Hematopoietic multipotent progenitor cell treated with erythropoietin and hydrocortisone succinate and interleukin-3 and kit ligand, for 6 days (in vitro differentiated cells): ENCODE measurements around the gene ZNF598.

Experiments
- DNase-seq: peaks from one replicate; pipeline ENCODE4 v3.0.0-alpha.2; 2015

Gene ZNF598

DNA sequence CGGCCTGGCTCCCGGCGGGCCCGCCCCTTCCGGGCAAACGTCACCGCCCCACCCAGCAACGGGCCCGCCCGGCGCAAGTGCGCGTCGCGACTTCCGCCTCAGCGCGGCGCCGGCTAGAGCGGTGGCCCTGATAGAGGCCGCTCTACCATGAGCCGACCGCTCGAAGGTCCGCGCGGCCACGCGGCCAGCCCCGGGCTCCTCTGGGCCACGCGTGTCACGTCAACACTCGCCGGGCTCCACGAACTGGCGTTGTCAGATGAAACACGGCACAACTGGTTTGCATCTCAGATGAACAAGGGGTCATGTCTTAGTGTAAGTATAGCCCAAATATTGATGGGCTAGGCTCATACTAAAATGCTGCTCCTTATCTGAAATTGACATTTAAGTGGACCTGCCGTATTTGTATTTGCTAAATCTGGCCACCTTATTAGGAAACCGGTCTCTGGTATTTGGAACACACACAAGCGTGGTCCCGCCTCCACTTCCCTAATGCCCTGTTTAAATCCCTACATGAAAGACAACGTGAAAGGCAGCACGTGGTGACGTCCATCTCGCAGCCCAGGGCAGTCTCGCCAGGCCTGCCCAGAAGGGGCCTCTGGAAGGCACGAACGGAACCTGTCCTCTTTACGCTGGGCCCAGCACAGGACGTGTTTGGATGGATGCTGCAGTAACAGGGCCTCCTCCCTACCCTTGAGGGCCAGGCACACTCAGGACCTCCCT is at the start of gene ZNF598:
Gene ZNF598 (minus strand): TSS at position 31 of the 720 bp plus-strand sequence.
- DNase-seq: peak; percentile 90

DNA sequence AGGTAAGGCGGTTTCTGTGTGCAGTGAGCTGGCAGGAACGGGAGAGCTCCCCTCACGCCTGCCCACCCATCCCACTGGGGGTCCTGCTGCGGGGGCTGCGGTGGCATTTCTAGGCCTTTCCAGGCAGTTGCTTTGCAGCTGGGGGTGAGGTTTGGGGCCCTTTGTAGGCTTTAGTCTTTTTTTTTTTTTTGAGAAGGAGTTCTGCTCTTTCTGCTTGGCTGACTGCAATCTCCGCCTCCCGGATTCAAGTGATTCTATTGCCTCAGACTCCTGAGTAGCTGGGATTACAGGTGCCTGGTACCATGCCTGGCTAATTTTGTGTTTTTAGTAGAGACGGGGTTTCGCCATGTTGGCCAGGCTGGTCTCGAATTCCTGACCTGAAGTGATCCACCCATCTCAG is 49.3 kb upstream of the ZNF598 start:
- no peak for DNase-seq

DNA sequence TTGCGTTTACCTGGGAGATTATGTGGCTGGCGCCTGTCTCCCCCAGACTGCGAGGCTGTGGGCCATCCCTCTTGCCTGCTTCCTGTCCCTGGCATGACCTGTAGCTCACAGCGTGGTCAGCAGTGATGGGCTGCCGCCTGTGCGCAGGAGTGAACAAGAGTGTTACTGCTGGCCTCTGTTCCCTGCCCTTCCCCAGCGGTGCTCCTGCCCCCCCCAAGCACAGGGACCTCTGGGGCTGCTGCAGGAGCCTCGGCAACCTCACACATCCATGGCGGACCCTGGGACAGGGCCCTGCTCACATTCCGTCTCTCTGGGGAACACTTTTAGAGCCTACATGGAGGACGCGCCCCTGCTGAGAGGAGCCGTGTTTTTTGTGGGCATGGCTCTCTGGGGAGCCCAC is 48.8 kb upstream of the ZNF598 start:
- no peak for DNase-seq

DNA sequence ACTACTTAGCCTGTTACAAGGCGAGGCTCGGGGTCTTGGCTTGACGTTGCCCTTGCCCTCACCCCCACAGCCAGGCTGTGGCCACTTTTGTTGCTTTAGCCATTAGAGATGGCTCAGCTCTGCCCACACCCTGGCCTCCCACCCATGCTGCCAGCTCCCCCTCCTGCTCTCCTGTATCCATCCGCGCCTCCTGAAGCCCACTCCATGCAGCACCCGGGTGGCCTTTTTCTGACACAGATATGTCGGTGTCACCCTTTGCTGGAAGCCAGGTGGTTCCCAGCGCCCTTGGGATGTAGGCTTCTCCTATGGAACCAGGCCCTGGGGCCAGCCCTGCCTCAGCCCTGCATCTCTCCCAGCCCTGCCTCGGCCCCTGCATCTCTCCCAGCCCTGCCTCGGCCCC is 47.8 kb upstream of the ZNF598 start:
- DNase-seq: no peak

DNA sequence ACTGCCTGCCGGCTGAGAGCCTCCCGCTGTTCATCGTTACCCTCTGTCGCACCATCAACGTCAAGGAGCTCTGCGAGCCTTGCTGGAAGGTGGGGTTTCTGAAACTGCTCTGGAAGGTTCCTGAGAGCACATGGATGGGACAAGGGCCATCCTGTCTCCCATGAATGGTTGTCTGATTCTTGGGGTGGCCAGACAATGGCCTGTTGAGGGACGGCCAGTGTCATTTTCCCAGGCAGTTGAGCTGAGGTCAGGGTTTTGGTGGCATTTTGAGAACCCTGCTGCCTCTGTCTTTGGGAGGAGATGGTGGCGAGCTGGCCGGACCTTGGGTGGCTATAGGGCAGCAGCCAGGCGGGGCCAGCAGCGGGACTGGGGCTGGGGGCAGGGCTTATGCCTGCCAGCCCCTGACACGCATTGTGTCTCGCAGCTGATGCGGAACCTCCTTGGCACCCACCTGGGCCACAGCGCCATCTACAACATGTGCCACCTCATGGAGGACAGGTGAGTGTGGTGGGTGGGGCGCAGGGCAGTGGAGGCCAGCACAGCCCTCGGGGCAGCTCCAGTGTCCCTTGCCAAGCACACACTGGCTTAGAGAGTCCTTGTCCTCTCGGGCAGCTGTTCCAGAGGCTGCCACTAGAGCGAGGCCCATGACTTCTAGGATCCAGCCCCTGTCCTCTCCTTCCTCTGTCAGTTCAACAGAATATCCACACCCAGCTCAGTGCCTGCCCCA is 47.2 kb upstream of the ZNF598 start:
- DNase-seq: peak; percentile 41

DNA sequence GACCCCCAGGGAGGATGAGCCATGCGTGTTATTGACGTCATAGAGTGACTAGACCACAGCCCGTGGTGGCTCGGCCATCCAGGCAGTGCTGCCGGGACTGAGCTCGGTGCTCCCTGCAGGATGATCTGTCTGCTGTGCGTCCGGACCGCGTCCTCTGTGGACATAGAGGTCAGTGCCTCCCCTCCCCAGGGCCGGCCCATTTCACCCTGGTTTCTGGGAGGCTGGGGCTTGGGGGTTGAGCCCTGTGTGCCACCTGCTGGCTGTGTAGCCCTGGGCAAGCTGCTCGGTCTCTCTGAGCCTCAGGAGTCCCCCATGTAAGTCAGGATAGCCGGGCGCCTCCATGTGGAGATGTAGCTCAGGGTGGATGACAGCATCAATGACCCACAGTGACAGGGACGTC is 46.5 kb upstream of the ZNF598 start:
- DNase-seq: peak; percentile 14

DNA sequence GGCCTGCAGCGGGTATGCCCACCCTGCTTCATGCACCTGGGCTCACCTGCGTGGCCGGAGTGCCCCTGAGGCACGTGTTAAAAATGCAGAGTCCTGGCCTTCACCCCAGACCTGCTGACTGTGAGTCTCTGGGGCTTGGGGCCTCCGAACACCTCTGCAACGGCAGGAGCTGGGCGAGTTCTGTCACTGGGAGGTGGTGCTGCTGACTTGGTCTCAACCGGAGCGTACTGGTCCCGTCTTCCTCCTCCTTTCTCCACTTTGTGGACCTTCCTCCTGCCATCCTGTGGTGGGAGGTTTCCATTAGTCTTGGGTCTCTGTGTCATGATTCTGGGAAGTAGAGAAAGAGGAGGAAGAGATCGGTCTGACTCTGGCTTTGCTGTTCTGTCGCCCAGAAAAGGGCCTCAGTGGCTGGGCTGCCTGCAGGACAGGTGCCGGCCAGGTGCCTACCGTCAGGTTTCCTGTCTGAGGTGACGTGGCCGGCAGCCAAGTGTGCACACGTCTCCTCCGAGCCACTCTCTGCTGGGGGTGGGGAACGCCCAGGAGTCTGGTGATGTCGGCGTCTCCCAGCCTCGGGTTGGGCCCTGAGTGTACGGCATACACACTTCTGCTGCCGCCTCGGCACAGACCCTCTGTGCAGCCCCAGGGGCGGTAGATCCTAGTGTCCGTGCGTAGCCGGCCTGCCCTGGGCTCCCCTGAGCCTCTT is 45.1 kb upstream of the ZNF598 start:
- no peak for DNase-seq

DNA sequence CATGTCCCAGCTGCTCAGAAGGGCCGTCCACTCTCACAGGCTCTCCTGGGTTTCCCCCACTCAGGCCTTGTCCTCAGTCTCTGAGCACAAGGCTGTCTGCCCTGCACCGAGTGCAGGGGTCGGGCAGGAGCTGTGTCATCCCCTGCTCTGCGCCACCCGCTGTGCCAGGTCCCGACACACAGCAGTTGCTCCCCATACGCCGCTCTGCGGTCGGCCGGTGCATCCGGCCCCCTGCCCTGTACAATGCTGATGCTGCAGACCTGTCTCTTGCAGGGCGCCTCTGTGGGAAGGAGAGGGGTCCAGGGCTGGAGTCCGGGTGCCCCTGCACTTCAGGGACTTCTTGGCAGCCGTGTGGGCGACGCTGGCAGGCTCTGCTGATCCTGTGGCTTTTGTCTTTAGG is 44.3 kb upstream of the ZNF598 start:
- no peak for DNase-seq

DNA sequence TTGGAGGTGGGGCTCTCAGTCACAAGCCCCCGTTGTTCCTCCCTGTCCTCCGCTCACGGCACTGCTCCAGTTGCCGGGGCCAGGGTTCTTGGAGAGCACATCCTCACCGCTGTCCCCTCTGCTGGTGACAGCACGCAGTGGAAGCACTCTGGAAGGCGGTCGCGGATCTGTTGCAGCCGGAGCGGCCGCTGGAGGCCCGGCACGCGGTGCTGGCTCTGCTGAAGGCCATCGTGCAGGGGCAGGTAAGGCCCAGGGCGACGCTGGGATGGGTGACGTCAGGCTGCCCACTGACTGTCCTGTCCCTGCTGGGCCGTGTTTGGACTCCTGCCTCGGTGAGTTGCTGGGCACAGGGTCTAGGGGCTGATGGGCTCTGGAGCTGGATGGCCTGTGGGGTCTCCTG is 43.6 kb upstream of the ZNF598 start:
- no peak for DNase-seq

DNA sequence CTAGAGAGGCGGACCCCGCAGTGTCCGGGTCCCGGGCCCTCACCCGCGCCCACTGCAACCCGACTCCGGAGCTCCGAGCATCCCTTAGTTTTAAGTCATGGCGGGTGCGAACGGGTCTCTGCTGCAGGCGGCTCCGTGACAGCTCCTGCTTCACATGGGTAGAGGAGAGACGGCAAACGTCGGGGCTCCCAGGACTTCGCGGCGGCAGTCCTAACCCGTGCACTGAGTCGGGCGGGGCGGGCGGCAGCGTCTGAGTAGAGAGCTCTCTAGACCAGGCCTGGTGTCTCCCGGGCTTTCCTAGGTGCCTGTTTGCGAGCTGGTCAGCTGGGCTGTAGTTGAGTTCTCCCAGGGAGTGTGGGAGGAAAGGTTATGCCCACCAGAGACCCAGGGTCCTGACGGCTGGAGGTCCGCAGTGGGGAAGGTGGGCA is 38.5 kb upstream of the ZNF598 start:
- DNase-seq: peak; percentile 36

DNA sequence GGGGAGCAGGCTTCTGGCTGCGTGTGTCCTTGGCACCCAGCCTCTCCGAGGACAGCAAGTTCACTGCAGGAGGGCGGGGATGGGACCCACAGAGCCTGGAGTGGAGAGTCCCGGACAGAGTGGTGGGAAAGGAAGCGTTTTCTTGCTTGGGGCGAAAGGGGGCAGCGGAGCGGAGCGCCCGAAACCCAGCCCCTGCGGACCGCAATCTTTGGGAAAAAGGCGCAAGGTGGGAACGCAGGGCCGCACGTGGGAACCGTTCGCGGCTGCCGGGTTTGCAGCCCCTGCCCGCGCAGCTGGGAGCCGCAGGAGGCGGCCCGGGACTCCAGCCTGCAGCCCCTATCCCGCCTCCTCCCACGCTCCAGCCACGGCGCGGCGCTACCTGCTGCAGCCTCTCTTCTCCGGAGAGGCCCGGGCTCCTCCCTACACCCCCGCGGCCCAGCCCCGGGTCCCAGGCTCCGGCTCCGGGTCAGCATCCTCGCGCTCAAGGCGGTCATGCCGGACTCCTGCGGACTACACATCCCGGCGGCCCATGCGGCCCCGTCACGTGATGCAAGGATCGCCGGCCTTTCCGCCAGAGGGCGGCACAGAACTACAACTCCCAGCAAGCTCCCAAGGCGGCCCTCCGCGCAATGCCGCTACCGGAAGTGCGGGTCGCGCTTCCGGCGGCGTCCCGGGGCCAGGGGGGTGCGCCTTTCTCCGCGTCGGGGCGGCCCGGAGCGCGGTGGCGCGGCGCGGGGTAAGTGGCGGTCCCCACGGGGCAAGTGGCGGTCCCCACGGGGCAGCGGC is 37.9 kb upstream of the ZNF598 start, which contains the start of the genes NTHL1 and TSC2:
Gene NTHL1 (minus strand): TSS at position 505 of the 786 bp plus-strand sequence. CDS start 11 bp downstream, at position 494.
Gene TSC2 (plus strand): TSS at position 656 of the 786 bp plus-strand sequence. CDS start 631 bp downstream, outside the sequence.
- peak; percentile 98 for DNase-seq

DNA sequence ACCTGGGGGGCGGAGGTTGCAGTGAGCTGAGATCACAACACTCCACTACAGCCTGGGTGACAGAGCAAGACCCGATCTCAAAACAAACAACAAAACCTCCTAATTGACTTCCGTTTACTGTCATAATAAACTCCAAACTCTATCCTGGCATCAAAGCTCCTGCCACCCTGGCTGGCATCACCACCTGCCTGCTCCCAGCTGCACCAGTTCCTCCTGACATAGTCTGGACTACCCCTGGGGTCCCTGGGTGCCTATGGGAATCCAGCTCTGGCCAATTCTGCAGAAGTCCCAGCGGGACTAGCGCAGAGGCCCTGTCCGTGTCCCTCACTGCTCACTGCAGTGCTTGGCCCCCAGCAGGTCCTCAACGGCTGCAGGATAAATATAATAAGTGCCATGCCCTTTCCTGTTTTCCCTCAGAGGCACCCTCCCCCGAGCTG is 37.3 kb upstream of the ZNF598 start:
- DNase-seq: no peak

DNA sequence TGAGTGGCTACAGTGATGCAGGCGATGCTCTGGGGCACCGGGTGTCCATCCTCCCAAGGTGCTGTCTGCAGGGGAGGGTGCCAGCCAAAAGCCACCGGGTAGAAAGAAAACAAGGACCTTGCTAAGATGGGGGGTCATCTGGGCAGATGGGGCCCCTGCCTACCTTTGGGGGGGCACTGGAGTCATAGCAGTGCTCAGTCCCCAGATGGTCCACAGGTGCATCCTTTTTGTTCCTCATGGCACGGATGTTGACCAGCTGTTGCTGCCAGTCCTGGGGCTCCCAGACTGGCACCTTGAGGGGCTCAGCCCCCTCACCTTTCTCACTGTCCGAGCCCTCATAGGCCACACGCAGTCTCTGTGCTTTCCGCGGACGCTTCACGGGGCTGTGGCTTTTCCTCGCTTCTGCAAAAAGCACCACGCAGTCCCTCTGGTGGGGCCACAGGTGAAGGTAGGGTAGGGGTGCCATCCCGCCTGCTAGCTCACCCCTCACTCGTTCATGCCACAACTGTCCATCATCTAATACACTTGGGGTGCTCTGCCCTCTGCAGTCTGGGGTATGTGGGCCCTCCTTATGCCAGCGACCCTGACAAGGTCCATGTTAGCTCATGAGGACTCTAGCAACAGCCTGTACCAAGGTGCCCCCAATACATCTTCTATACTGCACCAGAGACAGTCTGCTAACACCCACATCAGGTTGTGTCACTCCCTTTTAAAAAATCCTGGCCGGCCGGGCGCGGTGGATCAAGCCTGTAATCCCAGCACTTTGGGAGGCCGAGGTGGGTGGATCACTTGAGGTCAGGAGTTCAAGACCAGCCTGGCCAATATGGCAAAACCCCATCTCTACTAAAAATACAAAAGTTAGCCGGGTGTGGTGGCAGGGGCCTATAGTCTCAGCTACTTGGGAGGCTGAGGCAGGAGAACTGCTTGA is 36.6 kb upstream of the ZNF598 start:
- no peak for DNase-seq

DNA sequence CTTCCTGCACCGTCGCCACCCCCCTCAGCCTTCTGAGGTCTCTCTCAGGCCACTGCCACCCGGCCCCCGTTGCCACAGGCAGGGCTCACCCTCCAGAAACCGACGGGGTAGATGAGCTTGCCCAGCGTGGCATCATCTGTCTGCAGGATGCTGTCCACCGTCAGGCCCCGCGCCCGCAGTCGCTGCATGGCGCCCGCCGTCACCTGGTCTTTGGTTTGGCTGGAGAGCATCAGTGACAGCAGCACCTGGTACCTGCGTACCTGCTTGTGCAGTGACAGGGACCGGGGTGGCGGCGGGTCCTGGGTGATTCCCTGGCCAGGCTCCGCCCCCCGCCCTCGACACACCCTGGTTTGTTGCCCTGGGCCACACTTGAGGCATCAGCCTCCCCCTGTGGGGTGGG is 34.9 kb upstream of the ZNF598 start:
- no peak for DNase-seq

DNA sequence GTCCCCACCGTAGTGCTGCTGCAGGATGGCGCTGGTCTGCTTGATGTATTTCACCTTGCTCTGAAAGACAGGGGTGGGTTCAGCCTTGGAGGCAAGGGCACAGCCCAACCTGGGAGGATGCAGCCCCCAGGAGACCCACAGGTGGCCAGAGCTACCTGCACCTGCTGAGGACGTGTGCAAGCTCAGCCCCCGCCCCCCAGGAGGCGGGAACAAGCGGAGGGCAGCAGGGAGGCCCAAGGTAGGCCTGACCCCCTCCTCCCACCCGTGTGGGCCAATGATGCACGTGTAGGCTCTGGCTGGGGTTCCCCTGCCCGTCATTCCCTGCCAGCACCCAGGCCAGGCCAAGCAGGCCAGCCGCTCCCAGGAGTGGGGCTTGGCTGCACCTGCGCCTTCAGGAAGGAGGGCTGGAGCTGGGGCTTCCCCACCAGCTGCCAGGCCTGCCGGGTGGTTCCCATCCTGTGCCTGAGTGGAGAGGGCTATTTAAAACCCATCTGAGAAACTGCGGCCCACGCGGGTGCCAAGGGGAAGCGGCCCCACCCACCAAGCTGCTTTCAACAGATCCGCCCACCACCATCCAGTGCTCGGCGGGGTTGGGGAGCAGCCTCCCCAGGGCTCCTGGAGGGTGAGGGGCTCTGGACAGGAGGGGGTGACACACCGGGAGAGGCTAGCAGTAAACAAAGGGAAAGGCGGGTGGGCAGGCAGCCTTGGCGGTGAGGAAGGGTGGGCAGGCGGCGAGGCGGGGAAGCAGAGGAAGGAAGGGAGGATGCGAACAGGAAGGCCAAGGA is 34.2 kb upstream of the ZNF598 start:
- no peak for DNase-seq

DNA sequence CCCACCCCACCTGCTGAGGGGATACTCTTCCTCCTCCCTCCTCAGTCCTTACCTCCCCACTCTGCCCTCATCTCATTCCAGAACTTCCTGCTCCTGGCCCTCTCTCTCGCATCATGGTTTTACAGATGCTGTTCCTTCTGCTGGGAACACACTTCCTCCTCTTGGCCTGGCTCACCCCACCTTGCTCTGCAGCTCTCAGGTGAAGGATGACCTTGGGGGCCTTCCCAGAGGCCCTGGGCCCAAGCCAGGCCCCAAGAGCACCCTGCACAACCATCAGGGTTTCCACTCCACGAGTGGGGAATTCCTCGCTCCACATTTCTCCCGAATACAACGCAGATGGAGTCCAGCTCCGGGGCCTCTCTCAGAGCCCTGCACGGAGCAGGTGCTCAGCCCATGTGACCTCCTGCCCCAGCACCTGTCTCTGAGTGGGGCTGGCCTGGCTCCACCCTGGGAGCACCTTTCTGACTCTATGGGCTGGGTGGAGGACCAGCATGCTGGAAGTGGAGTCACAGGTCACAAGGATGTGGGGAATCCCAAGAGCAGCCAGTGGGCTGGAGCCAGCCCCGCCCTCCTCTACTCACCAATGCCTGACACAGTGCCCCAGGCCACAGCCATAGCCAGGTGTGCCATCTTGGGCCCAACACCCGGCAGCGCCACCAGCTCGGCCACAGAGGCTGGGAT is 33.5 kb upstream of the ZNF598 start:
- no peak for DNase-seq

DNA sequence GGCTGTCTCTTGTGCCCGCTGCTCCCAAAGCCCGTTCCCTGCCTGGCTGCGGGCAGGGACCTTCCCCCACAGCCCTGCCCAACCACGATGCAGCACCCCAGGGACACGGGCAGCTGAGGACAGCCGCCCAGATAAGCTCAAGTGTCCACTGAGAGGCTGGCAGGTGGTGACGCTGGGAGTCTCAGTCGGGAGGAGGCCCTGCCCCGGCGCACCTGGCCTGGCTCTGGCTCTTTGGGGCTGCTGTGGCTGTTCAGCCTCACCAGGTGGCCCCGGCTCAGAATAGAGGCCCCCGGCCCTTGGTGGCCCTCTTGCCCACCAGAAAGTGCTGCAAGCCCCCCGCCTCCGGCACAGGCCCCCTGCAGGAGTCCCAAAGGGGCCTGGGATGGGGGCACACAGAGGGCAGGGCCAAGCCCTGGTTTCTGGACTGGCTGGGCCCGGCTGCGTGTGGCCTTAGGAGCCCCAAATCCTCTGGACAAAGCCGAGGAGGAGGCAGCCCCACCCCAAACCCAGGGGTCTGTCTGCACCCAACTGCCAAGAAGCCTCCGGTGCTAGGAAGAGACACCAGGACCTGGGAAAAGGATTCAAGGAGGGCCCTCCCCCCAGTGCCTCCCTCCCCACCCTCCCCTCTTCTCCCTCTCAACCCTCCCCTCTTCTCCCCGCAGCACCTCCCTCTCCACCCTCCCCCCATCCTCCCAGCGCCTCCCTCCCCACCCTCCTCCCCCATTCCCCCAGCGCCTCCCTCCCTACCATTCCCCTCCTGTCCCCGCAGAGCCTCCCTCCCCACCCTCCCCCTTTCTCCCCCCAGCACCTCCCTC is 32.8 kb upstream of the ZNF598 start:
- no peak for DNase-seq

DNA sequence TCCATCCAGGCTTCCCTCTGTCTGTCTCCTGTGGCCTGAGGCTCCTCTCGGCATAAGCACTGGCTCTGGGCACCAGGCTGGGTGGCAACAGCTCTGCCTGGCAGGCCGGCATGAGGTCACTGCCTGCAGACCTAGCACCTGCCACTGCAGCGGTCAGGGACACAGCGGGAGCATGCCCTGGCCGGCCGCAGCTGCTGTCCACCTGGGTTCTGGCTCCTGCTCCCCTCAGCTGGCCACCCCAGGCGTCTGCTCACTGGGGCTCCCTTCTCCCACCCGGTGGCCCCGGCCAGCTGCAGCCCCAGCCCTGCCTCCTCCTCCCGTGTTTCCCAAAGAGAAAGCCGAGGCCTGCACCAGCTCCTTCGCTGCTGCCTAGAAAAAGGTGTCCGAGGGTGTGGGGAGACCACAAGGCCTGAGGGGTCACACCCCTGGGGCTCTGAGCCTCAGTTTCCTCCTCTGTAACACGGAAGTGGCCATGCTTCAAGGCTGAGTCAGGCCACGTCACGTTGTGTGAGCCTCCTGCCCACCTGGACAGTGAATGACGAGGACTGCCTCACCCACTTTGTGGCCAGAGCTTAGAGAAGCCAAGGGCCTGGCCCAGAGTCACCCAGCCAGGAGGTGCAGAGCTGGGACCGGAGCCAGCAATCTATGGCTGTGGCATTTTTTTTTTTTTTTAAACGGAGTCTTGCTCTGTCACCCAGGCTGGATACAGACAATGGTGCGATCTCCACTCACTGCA is 31.3 kb upstream of the ZNF598 start:
- DNase-seq: peak; percentile 51
